OCI-LY3 (cell line): ENCODE results near the gene DPP10.

Experiments used
- EZH2phosphoT487 ChIP-seq: fragments of 200-600 bp; shearing (Covaris generic); IDR thresholded peaks from 2 replicates; pipeline ENCODE4 v1.6.1; 2018; ENCODE audit warnings: antibody characterized with exemption, mixed run types, low read depth
- TF ChIP-seq, protein P1 (sequence below): fragments of 200-600, 300-600 bp; sonication (generic); IDR thresholded peaks from 2 replicates; pipeline ENCODE4 v1.5.1; 2014; ENCODE audit warnings: antibody characterized with exemption, low read length, low read depth

- TF ChIP-seq, protein P1, sequence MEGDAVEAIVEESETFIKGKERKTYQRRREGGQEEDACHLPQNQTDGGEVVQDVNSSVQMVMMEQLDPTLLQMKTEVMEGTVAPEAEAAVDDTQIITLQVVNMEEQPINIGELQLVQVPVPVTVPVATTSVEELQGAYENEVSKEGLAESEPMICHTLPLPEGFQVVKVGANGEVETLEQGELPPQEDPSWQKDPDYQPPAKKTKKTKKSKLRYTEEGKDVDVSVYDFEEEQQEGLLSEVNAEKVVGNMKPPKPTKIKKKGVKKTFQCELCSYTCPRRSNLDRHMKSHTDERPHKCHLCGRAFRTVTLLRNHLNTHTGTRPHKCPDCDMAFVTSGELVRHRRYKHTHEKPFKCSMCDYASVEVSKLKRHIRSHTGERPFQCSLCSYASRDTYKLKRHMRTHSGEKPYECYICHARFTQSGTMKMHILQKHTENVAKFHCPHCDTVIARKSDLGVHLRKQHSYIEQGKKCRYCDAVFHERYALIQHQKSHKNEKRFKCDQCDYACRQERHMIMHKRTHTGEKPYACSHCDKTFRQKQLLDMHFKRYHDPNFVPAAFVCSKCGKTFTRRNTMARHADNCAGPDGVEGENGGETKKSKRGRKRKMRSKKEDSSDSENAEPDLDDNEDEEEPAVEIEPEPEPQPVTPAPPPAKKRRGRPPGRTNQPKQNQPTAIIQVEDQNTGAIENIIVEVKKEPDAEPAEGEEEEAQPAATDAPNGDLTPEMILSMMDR, result no peak
- no peak for TF ChIP-seq EZH2phosphoT487
Observed at GRCh38 chr2:114880046-114880445, 437.6 kb downstream of the DPP10 start.
